ENCODE data around the gene NPR3.

NPR3 gene, protein sequence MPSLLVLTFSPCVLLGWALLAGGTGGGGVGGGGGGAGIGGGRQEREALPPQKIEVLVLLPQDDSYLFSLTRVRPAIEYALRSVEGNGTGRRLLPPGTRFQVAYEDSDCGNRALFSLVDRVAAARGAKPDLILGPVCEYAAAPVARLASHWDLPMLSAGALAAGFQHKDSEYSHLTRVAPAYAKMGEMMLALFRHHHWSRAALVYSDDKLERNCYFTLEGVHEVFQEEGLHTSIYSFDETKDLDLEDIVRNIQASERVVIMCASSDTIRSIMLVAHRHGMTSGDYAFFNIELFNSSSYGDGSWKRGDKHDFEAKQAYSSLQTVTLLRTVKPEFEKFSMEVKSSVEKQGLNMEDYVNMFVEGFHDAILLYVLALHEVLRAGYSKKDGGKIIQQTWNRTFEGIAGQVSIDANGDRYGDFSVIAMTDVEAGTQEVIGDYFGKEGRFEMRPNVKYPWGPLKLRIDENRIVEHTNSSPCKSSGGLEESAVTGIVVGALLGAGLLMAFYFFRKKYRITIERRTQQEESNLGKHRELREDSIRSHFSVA

DNA sequence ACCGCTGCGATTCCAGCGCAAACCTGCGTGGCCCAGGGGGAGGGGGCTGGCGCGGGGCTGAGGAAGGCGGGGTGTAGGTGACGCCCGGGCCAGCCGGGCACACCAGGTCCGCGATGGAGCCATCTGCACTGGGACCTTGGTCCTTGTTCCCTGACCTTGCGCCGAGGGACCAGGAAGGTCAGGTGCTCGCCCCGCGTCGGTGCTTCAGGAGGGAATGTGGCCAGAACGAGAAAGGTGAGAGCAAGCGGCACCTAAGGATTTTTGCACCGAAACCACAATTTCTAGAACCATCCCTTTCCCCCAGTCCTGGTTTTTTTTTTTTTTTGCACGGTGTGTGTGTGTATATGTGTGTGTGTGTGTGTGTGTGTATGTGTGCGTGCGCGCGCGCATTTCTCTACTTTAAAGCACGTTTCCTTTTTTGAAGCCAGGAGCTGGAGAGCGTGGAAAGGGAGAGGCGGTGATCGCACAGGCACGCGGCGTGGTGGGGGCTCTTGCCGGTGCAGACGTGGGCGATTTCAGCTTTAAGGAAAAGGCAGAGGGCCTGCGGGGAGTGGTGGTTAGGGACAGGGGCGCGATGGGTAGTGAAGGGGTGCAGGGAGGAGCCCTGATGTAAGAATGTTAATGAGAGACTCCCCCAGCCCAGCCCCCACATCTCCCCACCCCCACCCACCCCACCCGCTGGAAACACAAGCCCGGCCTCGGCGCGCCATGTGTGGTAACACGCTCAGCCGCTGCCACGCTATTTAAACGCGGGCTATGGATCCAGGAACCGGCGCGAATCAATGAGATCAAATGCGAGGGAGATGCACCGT, at the start of gene NPR3:
NPR3 (plus strand) TSS at position 772 of the 812 bp plus-strand sequence. CDS start 456 bp downstream, outside the sequence.
- no peak for DNase-seq

DNA sequence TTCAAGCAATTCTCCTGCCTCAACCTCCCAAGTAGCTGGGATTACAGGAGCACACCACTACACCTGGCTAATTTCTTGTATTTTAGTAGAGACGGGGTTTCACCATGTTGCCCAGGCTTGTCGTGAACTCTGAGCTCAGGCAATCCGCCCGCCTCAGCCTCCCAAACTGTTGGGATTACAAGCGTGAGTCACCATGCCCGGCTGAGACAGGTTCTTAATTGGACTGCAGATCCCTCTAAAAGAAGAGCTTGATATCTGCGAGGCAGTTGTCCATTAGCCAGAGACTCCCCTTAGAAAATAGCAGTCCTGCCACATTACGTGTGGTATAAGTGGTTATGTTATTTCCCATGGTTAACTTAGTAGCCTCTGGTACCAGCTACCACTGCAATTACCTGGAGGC, 46.6 kb upstream of the NPR3 start:
- DNase-seq = no peak

DNA sequence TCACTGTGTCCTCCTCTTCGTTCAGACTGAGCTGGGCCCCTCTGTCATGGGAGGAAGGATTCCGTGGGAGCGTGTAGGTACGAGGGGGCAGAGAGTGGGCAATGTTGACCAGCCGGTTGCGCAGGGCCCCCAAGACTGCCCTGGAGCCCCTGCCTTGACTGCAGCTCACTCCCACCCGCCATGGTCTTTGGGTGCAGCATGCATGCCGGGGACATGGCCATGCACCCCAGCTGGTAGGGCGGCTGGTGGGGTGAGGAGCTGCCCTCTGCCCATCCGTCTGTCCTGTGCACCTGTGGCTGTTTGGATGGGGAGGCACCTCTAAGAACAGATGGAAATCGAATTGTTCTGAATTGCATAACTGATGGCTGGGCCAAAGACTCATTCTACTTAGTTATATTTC, 42.6 kb upstream of the NPR3 start:
- no peak for DNase-seq

DNA sequence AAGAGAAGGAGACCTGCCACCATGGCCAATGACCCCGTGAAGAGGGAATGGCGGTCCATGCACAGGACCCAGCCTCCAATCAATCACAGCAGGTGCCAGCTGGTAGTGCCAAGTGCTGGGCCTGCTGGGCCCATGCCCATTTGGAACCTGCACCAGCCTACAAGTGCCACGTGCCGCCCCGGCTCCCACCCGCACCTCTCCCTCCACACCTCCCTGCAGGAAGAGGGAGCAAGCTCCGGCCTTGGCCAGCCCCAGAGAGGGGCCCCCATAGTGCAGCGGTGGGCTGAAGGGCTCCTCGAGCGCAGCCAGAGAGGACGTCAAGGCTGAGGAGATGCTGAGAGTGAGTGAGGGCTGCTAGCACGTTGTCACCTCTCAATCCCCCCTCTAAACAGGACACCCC, 37.8 kb upstream of the NPR3 start:
- DNase-seq = no peak

DNA sequence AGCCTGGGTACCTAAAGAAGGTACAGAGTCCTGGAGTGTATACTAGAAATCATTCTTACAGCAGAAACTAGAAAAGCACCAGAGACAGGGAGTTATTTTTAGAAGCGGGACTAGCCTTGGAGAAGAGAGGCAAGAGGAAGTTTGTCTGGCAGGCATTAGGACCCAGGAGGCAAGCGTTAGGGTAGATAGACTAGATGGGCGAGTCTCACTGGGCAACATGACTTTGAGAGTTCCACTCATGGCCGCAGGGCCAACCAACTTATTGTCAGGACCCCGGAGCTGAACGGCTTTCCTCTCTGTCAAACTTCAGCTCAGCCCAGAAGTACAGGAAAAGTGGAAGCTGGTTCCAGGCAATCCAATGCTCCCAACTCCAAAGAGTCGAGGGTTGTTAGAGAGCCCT, 34.1 kb upstream of the NPR3 start:
- no peak for DNase-seq

DNA sequence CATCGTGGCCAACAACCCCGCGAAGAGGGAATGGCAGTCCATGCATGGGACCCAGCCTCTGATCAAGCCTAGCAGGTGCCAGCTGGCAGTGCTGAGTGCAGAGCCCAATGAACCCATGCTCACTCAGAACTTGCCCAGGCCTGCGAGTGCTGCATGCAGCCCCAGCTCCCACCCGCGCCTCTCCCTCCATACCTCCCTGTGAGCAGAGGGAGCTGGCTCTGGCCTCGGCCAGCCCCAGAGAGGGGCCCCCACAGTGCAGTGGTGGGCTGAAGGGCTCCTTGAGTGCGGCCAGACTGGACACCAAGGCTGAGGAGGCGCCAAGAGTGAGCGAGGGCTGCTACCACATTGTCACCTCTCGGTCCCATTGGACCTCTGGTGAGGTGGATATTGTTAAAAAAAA, 32.6 kb upstream of the NPR3 start:
- no peak for DNase-seq

DNA sequence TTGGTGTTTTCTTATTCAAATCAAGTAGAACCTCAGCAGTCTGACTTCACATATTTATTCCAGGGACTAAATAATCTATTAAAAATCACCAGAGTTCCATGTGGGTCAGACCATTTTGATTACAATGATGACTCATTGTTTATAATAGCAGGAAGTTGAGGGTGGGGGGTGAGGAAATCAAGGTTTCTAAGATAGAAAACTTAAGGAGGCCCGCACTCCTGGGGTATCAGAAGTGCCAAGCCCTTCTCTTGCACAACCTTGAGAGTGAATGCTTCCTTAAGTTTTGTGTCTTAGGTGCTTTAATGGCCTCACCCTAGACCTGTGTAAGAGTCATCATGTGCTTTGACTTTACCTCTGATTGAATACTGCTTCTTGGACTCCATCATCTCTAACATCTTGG, 31.9 kb upstream of the NPR3 start:
- DNase-seq = no peak

DNA sequence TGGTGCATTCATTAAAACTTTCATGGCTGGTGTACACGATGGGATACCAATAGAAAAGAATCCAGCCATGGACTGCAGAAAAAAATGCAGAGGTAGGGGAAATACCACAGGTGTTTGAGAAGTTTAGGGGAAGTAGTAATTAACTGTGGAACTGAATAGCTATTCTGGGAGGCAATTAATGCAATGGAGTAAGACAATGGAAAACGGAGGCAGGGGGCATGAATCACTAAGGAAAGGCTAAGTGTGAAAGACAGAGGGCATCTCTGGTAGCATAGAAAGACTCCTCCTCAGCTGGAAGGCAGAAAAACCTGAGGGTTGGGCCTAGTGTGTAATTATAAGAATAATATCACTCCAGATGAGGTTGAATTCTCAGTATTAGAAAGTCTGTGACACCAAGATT, 30.9 kb upstream of the NPR3 start:
- DNase-seq = no peak

DNA sequence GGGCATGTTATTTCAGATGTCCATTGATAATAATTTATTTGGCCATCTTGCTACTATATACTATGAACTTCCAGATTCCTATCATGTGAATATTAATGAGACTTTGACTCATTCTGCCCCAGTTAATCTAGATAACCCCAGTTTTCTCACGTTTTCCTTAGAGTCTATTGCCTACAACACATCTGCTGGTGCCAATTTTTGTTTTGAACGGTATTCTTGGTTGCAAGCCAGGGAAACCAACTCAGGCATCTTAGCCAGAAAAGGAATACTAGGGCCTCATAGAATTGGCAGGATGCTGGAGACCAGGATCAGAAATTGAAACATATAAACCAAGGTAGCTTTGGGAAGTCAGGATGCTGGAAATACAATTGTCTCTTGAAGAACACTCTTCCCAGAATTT, 28.0 kb upstream of the NPR3 start:
- no peak for DNase-seq

DNA sequence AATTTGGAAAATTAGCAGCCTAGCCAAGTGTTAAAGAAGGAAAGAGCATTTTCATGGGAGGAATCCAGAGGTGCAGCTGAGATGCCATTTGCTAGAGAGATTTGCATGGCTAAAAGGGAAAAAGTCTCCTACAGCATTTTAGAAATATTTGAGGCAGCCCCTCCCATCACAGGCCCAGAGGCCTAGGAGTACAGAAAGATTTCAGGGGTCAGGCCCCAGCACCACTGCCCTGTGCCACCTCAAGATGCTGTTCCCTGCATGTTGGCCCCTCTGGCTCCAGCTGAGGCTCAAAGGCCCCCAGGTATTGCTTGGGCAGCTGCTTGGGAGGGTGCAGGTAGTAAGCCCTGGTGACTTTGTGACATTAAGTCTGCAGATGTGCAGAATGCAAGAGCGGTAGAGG, 26.9 kb upstream of the NPR3 start:
- no peak for DNase-seq

DNA sequence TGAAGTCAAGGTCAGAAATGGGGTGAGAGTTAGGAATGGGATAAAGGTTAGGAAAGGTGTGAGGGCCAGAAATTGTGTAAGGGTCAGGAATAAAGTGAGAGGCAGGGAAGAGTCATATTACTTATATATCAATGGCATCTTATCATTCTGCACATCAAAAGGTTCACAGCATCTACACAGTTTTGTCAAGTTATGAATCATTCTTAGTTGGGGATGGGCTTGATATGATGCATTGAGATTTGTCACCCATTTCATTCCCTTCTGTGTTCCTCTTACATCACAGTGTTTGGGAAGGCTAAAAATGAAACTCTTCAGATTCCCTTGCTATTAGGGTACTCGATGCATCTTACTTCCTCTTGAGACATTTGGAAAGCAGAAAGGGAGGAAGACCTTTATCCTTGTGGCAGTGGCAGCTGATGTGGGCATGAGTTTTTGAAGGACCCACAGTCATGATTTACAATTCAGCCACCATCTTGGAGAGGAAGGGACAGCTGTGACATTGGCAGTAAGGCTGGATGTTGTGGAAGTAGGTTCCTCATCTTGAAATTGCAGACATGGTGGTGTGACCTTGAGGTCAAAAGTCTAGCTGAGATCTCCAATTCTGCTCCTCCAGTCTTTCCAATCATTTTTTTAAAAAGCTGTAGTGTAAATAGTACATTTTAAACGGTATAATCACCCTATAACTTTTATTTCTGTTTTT, 24.2 kb upstream of the NPR3 start:
- no peak for DNase-seq

DNA sequence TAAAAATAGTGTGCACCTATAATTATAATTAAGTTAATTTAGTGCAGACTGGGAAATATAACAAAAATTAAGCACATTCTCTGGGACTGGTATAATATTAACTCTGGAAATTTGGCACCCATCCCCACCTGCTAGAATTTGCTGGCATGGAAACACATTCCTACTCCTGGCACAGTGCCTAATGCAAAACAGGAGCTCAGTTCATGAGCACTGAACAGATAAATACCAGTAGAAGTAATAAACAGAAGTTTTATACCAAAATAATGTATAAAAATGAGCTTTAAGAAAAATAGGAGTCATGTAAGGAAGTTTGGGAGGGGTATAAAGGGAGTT, 23.7 kb upstream of the NPR3 start:
- no peak for DNase-seq

DNA sequence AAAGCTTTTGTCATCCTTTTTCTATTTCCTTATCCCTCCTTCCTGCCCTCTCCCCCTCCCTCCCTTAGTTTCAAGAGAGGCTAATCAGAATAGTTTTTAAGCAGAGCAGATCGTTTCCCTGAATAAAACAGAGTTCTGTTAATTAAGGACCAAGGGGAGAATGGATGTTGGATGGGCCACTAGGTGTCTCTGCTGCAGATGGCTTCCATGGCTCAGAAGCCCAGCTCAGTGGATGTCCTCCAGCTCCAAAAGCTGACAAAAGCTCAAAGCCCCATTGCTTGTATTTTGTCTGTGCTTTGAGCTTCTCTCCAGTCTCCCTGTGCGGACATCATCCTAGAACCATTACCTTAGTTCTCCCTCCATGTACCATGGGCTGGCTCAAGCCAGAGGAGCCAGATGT, 21.0 kb upstream of the NPR3 start:
- no peak for DNase-seq

DNA sequence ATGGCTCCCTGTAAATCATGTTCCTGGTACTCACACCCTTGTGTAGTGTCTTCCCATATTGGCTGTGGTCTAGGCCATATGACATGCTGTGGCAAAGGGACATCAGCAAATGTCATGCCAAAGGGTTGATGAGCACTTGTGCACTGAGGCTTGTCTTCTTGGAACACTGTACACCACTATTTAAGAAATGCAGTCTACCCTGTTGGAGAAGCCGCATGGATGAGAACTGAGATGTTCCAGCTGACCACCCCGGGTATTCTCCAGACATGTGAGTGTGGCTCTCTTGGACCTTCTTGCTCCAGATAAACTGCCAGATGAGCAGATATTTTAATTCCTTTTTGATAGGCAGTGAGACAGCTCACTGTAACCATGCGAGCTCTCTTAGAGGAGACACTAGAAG, 20.5 kb upstream of the NPR3 start:
- DNase-seq = no peak

DNA sequence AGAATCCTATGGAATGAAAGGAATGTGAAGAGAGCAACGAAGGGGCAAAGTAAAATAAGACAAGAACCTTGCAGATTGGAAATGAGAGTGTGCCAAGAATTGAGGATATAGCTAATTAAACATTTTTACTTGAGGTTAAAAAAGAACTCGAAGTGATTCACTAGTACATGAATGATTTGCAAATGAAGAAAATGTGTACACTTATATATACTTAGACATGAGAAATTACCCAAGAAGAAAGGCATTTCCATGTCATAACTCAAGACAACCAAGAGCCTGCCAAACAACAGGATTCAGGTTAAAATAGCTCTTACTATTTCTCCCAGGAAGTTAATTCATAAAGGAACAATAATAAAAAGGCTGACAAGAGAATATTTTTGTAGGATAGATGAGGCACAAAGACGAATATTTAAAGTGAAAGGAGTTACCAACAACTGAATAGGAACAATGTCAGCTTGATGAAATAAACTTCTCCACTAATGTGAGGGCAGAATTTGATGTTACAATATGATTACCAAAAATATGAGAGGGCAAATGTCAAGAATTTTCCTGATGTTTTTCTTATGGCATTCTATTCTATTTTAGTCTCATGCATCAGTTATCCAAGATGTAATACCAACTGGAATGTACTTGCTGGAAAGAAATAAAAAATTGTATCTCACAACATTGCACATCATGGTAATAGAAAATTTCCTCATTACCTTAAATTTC, 18.9 kb upstream of the NPR3 start:
- DNase-seq = no peak

DNA sequence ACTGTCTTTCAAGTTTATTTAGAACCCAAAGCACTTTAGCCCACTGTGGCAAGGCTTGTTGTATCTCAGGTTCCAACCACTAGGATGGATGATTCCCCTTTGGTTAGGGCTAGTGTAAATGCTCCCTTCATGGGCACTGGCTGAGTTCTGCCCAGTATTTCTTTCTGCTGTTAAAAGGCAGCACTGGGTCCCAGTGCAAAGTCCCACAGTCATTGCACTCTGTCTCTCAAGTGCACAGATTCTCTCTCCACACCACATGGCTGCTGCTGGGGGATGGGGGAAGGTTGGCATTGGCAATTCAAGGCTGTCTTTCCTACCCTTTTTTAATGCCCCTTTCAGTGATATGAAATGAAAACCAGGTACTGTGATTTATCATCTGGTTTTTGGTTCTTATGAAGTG, 7.2 kb upstream of the NPR3 start:
- DNase-seq = no peak

DNA sequence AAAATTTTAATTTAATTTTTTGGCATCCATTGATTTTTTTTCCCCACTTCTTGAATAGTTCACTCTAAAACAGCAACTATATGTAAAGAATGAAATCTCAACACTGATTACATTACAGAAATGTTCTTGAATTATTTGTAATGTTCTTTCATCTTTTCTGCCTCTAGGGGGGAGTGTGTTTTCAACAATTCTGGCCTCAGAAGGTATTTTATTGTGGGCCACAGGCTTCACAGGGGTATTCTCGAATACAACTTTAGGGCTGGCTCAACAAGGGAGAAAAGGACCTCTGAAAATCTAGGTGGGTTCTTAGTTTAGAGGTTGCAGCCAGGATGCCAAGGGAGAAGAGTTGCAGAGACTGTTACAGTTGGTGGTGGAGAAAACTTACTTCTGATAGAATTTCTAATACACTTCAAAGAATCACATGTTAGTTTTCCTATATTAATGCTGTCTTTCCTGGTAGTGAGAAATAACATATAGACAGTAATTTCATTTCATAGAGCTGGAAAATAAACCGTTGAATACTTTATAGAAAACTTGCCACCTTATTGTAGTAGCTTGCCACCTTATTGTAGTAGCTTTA, 3.6 kb upstream of the NPR3 start:
- DNase-seq = no peak

DNA sequence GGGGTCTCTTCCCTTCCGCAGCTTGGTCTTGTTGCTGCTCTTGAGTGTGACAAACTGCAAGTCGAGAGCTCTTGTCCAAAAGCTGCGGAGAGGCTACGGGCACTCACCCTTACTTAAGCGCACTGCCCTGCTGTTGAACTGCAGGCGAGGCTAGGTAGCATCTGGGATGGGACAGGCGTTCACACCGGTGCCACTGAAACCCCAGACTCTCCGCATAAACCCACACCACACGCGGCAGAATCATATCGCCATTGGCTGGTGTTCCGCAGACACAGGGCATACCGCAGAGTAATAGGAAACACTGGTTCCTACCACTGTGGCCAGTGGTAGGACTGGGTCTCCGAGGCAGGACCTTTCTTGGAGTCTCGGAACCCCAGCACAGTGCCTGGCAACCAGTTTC, 2.2 kb upstream of the NPR3 start:
- no peak for DNase-seq

DNA sequence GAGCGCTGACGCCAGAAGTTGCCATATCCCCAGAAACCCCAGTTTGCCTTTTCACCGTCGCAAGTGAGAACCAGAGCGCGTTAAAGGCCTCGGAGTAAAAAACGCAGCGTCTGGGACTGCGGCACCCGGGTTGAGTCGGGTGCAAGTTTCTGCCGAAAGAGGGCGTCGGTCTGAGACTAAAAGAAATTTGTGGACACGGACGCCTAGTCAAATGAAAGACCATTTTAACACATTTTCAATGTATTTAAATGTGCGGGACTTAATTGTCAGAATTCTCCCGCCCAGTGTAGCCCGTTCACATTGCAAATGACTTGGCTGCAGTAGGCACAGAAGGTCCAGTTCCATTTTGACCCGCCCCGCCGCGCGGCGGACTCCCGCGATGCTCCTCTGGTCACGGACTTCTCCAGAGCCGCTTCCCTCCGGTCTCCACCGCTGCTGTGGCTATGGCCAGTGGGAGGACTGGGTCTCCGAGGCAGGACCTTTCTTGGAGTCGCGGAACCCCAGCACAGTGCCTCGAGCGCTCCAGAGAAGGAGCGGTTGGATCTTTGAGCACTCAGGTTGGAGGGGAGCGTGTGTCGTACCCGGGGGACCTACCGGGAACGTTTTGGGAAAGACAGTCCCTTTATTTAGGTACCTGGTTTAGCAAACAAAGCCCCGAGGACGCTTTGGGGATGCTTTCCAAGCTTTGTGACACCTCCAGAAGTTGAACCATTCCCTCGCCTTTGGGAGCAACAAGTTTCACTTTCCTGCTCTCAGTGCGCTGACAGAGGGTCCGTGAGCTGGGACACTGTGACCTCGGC, 1.2 kb upstream of the NPR3 start:
- DNase-seq = peak; percentile 71

DNA sequence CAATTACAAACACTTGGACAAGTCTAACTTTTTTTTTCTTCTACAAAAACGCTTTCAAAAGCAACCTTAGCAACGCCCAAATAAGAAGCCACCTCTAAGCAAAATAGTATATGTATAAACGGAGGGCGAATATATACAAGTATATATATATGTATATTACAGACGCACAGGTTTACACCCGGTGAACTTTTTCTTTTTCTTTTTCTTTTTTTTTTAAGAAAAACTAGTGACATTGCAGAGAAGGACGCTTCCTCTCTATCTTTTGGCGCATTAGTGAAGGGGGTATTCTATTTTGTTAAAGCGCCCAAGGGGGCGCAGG, 200 bp downstream of the NPR3 start:
- no peak for DNase-seq

DNA sequence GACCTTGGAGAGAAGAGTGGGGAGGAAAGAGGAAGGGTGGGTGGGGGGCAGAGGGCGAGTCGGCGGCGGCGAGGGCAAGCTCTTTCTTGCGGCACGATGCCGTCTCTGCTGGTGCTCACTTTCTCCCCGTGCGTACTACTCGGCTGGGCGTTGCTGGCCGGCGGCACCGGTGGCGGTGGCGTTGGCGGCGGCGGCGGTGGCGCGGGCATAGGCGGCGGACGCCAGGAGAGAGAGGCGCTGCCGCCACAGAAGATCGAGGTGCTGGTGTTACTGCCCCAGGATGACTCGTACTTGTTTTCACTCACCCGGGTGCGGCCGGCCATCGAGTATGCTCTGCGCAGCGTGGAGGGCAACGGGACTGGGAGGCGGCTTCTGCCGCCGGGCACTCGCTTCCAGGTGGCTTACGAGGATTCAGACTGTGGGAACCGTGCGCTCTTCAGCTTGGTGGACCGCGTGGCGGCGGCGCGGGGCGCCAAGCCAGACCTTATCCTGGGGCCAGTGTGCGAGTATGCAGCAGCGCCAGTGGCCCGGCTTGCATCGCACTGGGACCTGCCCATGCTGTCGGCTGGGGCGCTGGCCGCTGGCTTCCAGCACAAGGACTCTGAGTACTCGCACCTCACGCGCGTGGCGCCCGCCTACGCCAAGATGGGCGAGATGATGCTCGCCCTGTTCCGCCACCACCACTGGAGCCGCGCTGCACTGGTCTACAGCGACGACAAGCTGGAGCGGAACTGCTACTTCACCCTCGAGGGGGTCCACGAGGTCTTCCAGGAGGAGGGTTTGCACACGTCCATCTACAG, 760 bp downstream of the NPR3 start:
- DNase-seq = peak; percentile 58
